Effector memory CD8-positive, alpha-beta T cell (primary cell): ENCODE data around the gene GLT8D2.
A peak's percentile ranks its signal among the peaks of the same experiment; 100 is the strongest.

ENCODE experiments used
- ATAC-seq: fragments of 150-1000 bp; cut with Tn5 transposase; replicated peaks from 2 replicates; pipeline ENCODE4 v1.10.0; 2021; ENCODE audit warnings: mild to moderate bottlenecking, moderate library complexity
- DNase-seq, 3 experiments: peaks; one replicate each; pipeline ENCODE4 v3.0.0; 2021
- H3K27ac Mint-ChIP-seq, 2 donors: one replicate each; pipeline ENCODE4 v1.8.0; 2022; ENCODE audit warnings: mild to moderate bottlenecking in 2 of 2, mixed read lengths in 2 of 2, moderate library complexity in 2 of 2
- H3K27me3 Mint-ChIP-seq, 2 donors: one replicate each; pipeline ENCODE4 v1.8.0; 2022; ENCODE audit warnings: mixed read lengths in 2 of 2
- H3K36me3 Mint-ChIP-seq: one replicate; pipeline ENCODE4 v1.8.0; 2022; ENCODE audit warnings: mild to moderate bottlenecking, moderate library complexity, mixed read lengths; ENCODE audit not compliant: insufficient read depth
- H3K4me1 Mint-ChIP-seq, 2 donors: one replicate each; pipeline ENCODE4 v1.8.0; 2022; ENCODE audit warnings: low read depth in 2 of 2, mixed read lengths in 2 of 2
- H3K4me3 Mint-ChIP-seq, 2 donors: one replicate each; pipeline ENCODE4 v1.8.0; 2022; ENCODE audit warnings: mild to moderate bottlenecking in 2 of 2, mixed read lengths in 2 of 2, moderate library complexity in 2 of 2
- H3K9me3 Mint-ChIP-seq, 2 donors: one replicate each; pipeline ENCODE4 v1.8.0; 2022; ENCODE audit warnings: mixed read lengths in 2 of 2

GLT8D2 gene

GRCh38 chr12:104063712-104064030, 13.7 kb upstream of the GLT8D2 start:
- Mint-ChIP-seq H3K27ac (peak overlapping the region; percentile 90 to 93), H3K36me3 (peaks cover 11% of the 10 kb centered on the region), H3K4me3 (peak overlapping the region; percentile 95 to 96), H3K4me1 (peaks cover 11 to 17% of the 10 kb centered on the region in 2 donors), H3K9me3 (no peaks in the 10 kb centered on the region), H3K27me3 (peaks cover 14 to 17% of the 10 kb centered on the region in 2 donors)
- DNase-seq: no peak
- peak; percentile 33 for ATAC-seq

- H3K4me1 Mint-ChIP-seq: peaks cover 8 to 10% of the 10 kb centered on the region in 2 donors
- DNase-seq (no peak), ATAC-seq (no peak)
- no peaks in the 10 kb centered on the region for H3K9me3 Mint-ChIP-seq
- H3K27me3 Mint-ChIP-seq: peaks cover 18 to 22% of the 10 kb centered on the region in 2 donors
- H3K27ac Mint-ChIP-seq: no peak overlapping the region
- no peak overlapping the region for H3K4me3 Mint-ChIP-seq
- H3K36me3 Mint-ChIP-seq: peaks cover 9% of the 10 kb centered on the region
These were observed 10.8 kb upstream of the GLT8D2 start for GRCh38 chr12:104060791-104061190.

GRCh38 chr12:104059963-104060362, 10.0 kb upstream of the GLT8D2 start:
- H3K27ac Mint-ChIP-seq: no peak overlapping the region

GRCh38 chr12:104058802-104059201, 8.8 kb upstream of the GLT8D2 start:
- Mint-ChIP-seq H3K27me3 (peaks cover 28 to 32% of the 10 kb centered on the region in 2 donors), H3K27ac (no peak overlapping the region), H3K9me3 (no peaks in the 10 kb centered on the region), H3K36me3 (peaks cover 3% of the 10 kb centered on the region), H3K4me3 (no peak overlapping the region), H3K4me1 (peaks cover 0 to 4% of the 10 kb centered on the region in 2 donors)
- DNase-seq (no peak), ATAC-seq (no peak)

More at GRCh38 chr12:104059963-104060362, 10.0 kb upstream of the GLT8D2 start:
- Mint-ChIP-seq H3K9me3 (no peaks in the 10 kb centered on the region), H3K4me1 (peaks cover 3 to 4% of the 10 kb centered on the region in 2 donors), H3K36me3 (peaks cover 9% of the 10 kb centered on the region), H3K27me3 (peaks cover 21 to 23% of the 10 kb centered on the region in 2 donors), H3K4me3 (no peak overlapping the region)
- ATAC-seq: no peak
- DNase-seq: no peak

GRCh38 chr12:104057771-104058197, 7.8 kb upstream of the GLT8D2 start:
- no peaks in the 10 kb centered on the region for H3K4me1 Mint-ChIP-seq
- no peak overlapping the region for H3K4me3 Mint-ChIP-seq
- DNase-seq: peak in 1 of 3 experiments; percentile 23
- peaks cover 34 to 41% of the 10 kb centered on the region in 2 donors for H3K27me3 Mint-ChIP-seq
- H3K36me3 Mint-ChIP-seq: peaks cover 3% of the 10 kb centered on the region
- H3K27ac Mint-ChIP-seq: no peak overlapping the region
- ATAC-seq: peak; percentile 51
- no peaks in the 10 kb centered on the region for H3K9me3 Mint-ChIP-seq

- Mint-ChIP-seq H3K27ac (no peak overlapping the region), H3K27me3 (peaks cover 35 to 51% of the 10 kb centered on the region in 2 donors), H3K4me3 (no peak overlapping the region), H3K36me3 (peaks cover 3% of the 10 kb centered on the region), H3K9me3 (no peaks in the 10 kb centered on the region), H3K4me1 (no peaks in the 10 kb centered on the region)
- no peak for ATAC-seq
- no peak for DNase-seq
These were observed 6.5 kb upstream of the GLT8D2 start for GRCh38 chr12:104056419-104056972.

- Mint-ChIP-seq H3K4me1 (no peaks in the 10 kb centered on the region), H3K4me3 (no peak overlapping the region), H3K27ac (no peak overlapping the region), H3K27me3 (peaks cover 35 to 56% of the 10 kb centered on the region in 2 donors), H3K9me3 (no peaks in the 10 kb centered on the region), H3K36me3 (peaks cover 3% of the 10 kb centered on the region)
- DNase-seq: no peak
- ATAC-seq: no peak
These were observed 5.8 kb upstream of the GLT8D2 start for GRCh38 chr12:104055686-104056388.

GRCh38 chr12:104054681-104055346, 4.8 kb upstream of the GLT8D2 start:
- no peaks in the 10 kb centered on the region for H3K9me3 Mint-ChIP-seq
- no peak overlapping the region for H3K4me3 Mint-ChIP-seq
- H3K27me3 Mint-ChIP-seq: peaks cover 30 to 57% of the 10 kb centered on the region in 2 donors
- peaks cover 3% of the 10 kb centered on the region for H3K36me3 Mint-ChIP-seq
- peaks cover 4% of the 10 kb centered on the region in 2 donors for H3K4me1 Mint-ChIP-seq
- DNase-seq (no peak), ATAC-seq (no peak)
- H3K27ac Mint-ChIP-seq: no peak overlapping the region

GRCh38 chr12:104050436-104050835, 449 bp upstream of the GLT8D2 start:
- ATAC-seq (no peak), DNase-seq (no peak)
- H3K4me3 Mint-ChIP-seq: no peak overlapping the region
- H3K27me3 Mint-ChIP-seq: peaks cover 19 to 52% of the 10 kb centered on the region in 2 donors
- no peaks in the 10 kb centered on the region for H3K36me3 Mint-ChIP-seq
- no peaks in the 10 kb centered on the region for H3K9me3 Mint-ChIP-seq
- peaks cover 4 to 5% of the 10 kb centered on the region in 2 donors for H3K4me1 Mint-ChIP-seq
- H3K27ac Mint-ChIP-seq: no peak overlapping the region

- H3K27ac Mint-ChIP-seq: no peak overlapping the region
- H3K4me3 Mint-ChIP-seq: peak overlapping the region in 1 of 2 donors; percentile 53
- H3K9me3 Mint-ChIP-seq: no peaks in the 10 kb centered on the region
- H3K36me3 Mint-ChIP-seq: no peaks in the 10 kb centered on the region
- peaks cover 4 to 7% of the 10 kb centered on the region in 2 donors for H3K4me1 Mint-ChIP-seq
- DNase-seq: no peak
- no peak for ATAC-seq
- peaks cover 14 to 43% of the 10 kb centered on the region in 2 donors for H3K27me3 Mint-ChIP-seq
These were observed 597 bp downstream of the GLT8D2 start for GRCh38 chr12:104049278-104049902.

- Mint-ChIP-seq H3K27me3 (peaks cover 14 to 37% of the 10 kb centered on the region in 2 donors), H3K4me1 (peaks cover 4 to 7% of the 10 kb centered on the region in 2 donors), H3K36me3 (no peaks in the 10 kb centered on the region), H3K27ac (no peak overlapping the region), H3K9me3 (no peaks in the 10 kb centered on the region), H3K4me3 (no peak overlapping the region)
- DNase-seq (no peak), ATAC-seq (no peak)
These were observed 1.2 kb downstream of the GLT8D2 start for GRCh38 chr12:104048811-104049210.

GRCh38 chr12:104048162-104048561, 1.8 kb downstream of the GLT8D2 start:
- ATAC-seq: no peak
- Mint-ChIP-seq H3K36me3 (no peaks in the 10 kb centered on the region), H3K9me3 (no peaks in the 10 kb centered on the region), H3K4me1 (peaks cover 4 to 7% of the 10 kb centered on the region in 2 donors), H3K27ac (no peak overlapping the region), H3K27me3 (peaks cover 11 to 32% of the 10 kb centered on the region in 2 donors), H3K4me3 (no peak overlapping the region)
- no peak for DNase-seq

GRCh38 chr12:104046306-104046705, 3.7 kb downstream of the GLT8D2 start:
- Mint-ChIP-seq H3K4me3 (no peak overlapping the region), H3K36me3 (no peaks in the 10 kb centered on the region), H3K9me3 (no peaks in the 10 kb centered on the region), H3K4me1 (peaks cover 4 to 7% of the 10 kb centered on the region in 2 donors), H3K27ac (no peak overlapping the region), H3K27me3 (peaks cover 7 to 18% of the 10 kb centered on the region in 2 donors)
- DNase-seq (no peak), ATAC-seq (no peak)
